ENCODE data around the gene SPDYA.

GRCh38 chr2:28782423-28782822, 28.2 kb upstream of the SPDYA start:
- TF ChIP-seq CTCF (IDR thresholded peaks at IDR 0.05; ENCODE audit: low read length) (no peak), EZH2 (optimal IDR thresholded peaks at IDR 0.05; ENCODE audit: low read depth, low read length) (no peak)

Data from MM.1S (cell line).